HEK293T (cell line): ENCODE data around the gene ZBTB45.

Experiments used
- CTCF ChIA-PET: fragments of 350-600 bp; formaldehyde crosslinking; extraction: SDS; loops from one replicate; lab custom pipeline; 2021; ENCODE audit warnings: antibody characterized with exemption, inconsistent platforms; lab: Yijun Ruan, JAX
- POLR2A ChIA-PET: fragments of 350-600 bp; formaldehyde crosslinking; extraction: SDS; loops from one replicate; lab custom pipeline; 2020; ENCODE audit warnings: antibody characterized with exemption, inconsistent platforms; lab: Yijun Ruan, JAX
- DNase-seq: peaks from one replicate; pipeline ENCODE4 v3.0.0; 2012; ENCODE audit warnings: mixed read lengths; ENCODE audit errors: extremely low spot score
- ARNT ChIP-seq: fragments of 450-650 bp; IDR thresholded peaks from 2 replicates; pipeline ENCODE4 v1.6.1; 2017; ENCODE audit warnings: mild to moderate bottlenecking
- BHLHE40 ChIP-seq: fragments of 450-650 bp; IDR thresholded peaks from 2 replicates; pipeline ENCODE4 v1.6.1; 2016; ENCODE audit warnings: mild to moderate bottlenecking, moderate library complexity, borderline replicate concordance
- CTBP1 ChIP-seq: fragments of 450-650 bp; IDR thresholded peaks from 2 replicates; pipeline ENCODE4 v1.6.1; 2016; ENCODE audit warnings: borderline replicate concordance
- ELF4 ChIP-seq: fragments of 450-650 bp; IDR thresholded peaks from 2 replicates; pipeline ENCODE4 v1.6.1; 2017; ENCODE audit warnings: antibody characterized with exemption
- FOXA1 ChIP-seq: fragments of 450-650 bp; IDR thresholded peaks from 2 replicates; pipeline ENCODE4 v1.6.1; 2016; ENCODE audit warnings: mild to moderate bottlenecking
- FOXK2 ChIP-seq: fragments of 450-650 bp; IDR thresholded peaks from 2 replicates; pipeline ENCODE4 v1.6.1; 2016; ENCODE audit warnings: mild to moderate bottlenecking
- FOXM1 ChIP-seq: fragments of 450-650 bp; IDR thresholded peaks from 2 replicates; pipeline ENCODE4 v1.6.1; 2017; ENCODE audit warnings: mild to moderate bottlenecking, borderline replicate concordance
- HDGF ChIP-seq: fragments of 450-650 bp; IDR thresholded peaks from 2 replicates; pipeline ENCODE4 v1.6.1; 2017; ENCODE audit warnings: antibody characterized with exemption, borderline replicate concordance
- L3MBTL2 ChIP-seq: fragments of 450-650 bp; conservative IDR thresholded peaks from 2 replicates; pipeline ENCODE4 v1.6.1; 2016; ENCODE audit warnings: mild to moderate bottlenecking
- LEF1 ChIP-seq: fragments of 450-650 bp; IDR thresholded peaks from 2 replicates; pipeline ENCODE4 v1.6.1; 2017; ENCODE audit warnings: mild to moderate bottlenecking, borderline replicate concordance
- NFRKB ChIP-seq: fragments of 450-650 bp; IDR thresholded peaks from 2 replicates; pipeline ENCODE4 v1.6.1; 2016; ENCODE audit warnings: mild to moderate bottlenecking, moderate library complexity
- SP1 ChIP-seq: fragments of 450-650 bp; IDR thresholded peaks from 2 replicates; pipeline ENCODE4 v1.6.1; 2017
- SUZ12 ChIP-seq: fragments of 450-650 bp; IDR thresholded peaks from 2 replicates; pipeline ENCODE4 v1.6.1; 2016; ENCODE audit warnings: mild to moderate bottlenecking
- TARDBP ChIP-seq: fragments of 450-650 bp; IDR thresholded peaks from 2 replicates; pipeline ENCODE4 v1.6.1; 2016
- ZNF384 ChIP-seq: fragments of 450-650 bp; IDR thresholded peaks from 2 replicates; pipeline ENCODE4 v1.6.1; 2016
- TF ChIP-seq, protein P1 (sequence below): fragments of 450-650 bp; IDR thresholded peaks from 2 replicates; pipeline ENCODE4 v1.6.1; 2016

Gene ZBTB45

DNA sequence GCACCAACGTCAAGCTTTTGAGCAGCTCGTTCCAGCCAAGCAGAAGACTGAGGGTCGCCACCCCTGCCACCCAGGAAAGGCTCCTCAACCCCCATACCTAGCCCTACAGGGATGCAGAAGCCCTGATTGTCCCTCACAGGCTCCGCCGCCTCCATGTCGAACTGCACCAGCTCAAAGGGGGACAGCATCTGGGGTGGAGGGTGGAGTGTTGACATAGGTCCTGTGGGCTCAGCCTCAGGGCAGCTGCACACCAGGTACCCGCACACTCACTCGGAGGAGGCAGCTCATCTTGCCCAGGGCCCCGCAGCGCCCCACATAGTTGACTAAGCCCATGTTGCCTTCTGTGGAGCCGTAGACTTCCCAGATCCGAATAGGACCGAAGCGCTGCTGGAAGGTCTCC is 19.4 kb downstream of the ZBTB45 start:
- POLR2A ChIA-PET: interaction anchor here (0.6 to 1.8 kb wide), 3 partner anchors 18 to 25 kb away, joined by 3 to 10 read pairs (median 5); partner anchors contain the start of genes ZBTB45 and ZNF446
- no peak for DNase-seq
- CTCF ChIA-PET: no interaction called here
- TF ChIP-seq BHLHE40 (no peak), LEF1 (no peak), ARNT (no peak), FOXK2 (no peak), FOXM1 (no peak), ZNF384 (no peak), SP1 (no peak), SUZ12 (no peak), CTBP1 (no peak), NFRKB (no peak), ELF4 (no peak), HDGF (no peak), FOXA1 (no peak), L3MBTL2 (no peak), TARDBP (no peak)
- TF ChIP-seq, protein P1, sequence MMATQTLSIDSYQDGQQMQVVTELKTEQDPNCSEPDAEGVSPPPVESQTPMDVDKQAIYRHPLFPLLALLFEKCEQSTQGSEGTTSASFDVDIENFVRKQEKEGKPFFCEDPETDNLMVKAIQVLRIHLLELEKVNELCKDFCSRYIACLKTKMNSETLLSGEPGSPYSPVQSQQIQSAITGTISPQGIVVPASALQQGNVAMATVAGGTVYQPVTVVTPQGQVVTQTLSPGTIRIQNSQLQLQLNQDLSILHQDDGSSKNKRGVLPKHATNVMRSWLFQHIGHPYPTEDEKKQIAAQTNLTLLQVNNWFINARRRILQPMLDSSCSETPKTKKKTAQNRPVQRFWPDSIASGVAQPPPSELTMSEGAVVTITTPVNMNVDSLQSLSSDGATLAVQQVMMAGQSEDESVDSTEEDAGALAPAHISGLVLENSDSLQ: no peak

DNA sequence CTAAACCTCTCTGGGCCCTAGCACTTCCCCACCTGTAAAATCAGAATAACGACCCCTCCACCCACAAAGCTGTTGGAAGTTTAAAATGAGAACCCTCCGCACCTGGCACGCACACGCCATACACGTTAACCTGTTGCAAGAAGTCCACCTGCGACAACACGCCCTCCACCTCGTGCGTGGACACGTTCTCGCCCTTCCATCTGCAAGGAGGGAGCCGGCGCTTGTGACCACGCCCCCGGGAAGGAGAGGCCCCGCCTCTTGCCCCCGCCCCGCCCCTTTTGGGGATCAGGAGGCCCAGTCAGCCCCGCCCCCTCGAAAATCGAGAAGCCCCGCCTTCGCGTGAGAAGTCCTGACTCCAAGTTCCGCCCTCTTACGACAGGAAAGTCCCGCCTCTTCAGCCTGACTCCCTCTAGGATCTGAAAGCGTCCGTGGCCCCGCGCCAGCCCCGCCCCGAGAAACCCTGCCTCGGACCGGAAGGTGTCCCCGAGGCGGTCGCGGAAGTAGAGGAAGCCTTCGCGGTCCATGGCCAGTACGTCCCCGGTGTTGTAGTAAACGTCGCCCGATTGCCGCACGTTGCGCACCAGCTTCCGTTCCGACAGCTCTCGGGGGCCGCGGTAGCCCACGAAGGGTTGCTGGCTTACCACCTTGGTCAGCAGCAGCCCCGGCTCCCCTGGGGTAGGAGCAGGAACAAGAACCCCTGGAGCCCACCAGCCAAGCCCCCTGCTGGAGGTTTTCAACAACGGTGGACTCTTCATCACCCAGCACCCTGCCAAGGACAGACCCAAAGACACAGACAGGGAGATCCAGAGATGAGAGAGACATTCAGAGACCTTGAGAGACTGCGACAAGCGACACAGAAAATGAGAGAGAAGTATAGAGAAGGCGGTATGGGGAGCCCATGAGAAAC is 20.3 kb downstream of the ZBTB45 start:
- peak; percentile 97 for DNase-seq
- POLR2A ChIA-PET: interaction anchor here (0.6 to 1.8 kb wide), 4 partner anchors 20 to 48 kb away, joined by 3 to 10 read pairs (median 6); partner anchors contain the start of genes ZBTB45, ZNF324B and ZNF446
- CTCF ChIA-PET: no interaction called here
- TF ChIP-seq FOXM1 (no peak), ELF4 (no peak; the same call in 1 of the 2 replicates), NFRKB (no peak), LEF1 (no peak), FOXK2 (no peak), ZNF384 (no peak), SP1 (no peak), L3MBTL2 (peak; percentile 68), HDGF (0 out of 2 replicates have a peak, but pooled peaks have one; percentile 68), BHLHE40 (no peak), CTBP1 (peak; percentile 85), FOXA1 (no peak), SUZ12 (no peak), TARDBP (no peak), ARNT (no peak)
- TF ChIP-seq, protein P1: peak; percentile 55

DNA sequence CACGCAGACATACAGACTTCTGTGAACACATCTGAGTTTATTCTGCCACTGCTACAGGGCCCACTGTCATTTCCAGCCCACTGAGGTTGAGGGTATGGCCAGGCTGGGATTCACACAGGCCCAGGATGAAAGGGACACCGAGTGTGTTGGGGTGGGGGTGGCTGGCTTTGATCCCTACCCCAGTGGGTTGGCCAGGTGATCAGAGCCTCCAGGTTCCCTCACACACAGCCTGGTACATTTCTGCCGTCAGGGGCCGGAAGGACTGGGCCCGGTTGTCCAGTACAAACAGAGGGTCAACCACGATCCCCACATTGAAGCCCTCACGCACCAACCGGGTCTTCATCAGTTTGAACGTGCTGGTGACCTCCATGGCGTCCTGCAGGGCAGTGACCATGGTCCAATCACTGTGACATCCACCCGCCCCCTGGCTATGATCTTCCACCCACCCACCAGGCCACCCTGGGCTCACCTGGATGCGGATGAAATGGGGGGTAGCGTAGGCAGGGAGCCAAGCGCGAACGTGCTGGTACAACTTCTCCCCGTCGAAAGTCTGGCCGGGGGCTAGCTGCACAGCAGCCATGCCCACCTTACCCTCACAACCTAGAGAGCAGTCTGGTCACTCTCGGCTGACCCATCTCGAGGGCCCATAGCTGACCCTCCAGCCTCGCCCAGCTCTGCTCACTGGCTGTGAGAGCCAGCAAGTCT is 21.1 kb downstream of the ZBTB45 start:
- POLR2A ChIA-PET: interaction anchor here (1.8 kb wide), 1 partner anchor 23 kb away, joined by 5 read pairs; the partner anchor contains the start of gene ZNF446
- no peak for DNase-seq
- CTCF ChIA-PET: no interaction called here
- TF ChIP-seq NFRKB: no peak
- TF ChIP-seq SP1: no peak
- TF ChIP-seq ZNF384: no peak
- TF ChIP-seq ELF4: no peak
- no peak for TF ChIP-seq FOXA1
- TF ChIP-seq L3MBTL2: no peak
- no peak for TF ChIP-seq LEF1
- TF ChIP-seq, protein P1: no peak
- no peak for TF ChIP-seq BHLHE40
- TF ChIP-seq TARDBP: no peak
- TF ChIP-seq HDGF: no peak
- TF ChIP-seq SUZ12: no peak
- no peak for TF ChIP-seq FOXK2
- no peak for TF ChIP-seq FOXM1

DNA sequence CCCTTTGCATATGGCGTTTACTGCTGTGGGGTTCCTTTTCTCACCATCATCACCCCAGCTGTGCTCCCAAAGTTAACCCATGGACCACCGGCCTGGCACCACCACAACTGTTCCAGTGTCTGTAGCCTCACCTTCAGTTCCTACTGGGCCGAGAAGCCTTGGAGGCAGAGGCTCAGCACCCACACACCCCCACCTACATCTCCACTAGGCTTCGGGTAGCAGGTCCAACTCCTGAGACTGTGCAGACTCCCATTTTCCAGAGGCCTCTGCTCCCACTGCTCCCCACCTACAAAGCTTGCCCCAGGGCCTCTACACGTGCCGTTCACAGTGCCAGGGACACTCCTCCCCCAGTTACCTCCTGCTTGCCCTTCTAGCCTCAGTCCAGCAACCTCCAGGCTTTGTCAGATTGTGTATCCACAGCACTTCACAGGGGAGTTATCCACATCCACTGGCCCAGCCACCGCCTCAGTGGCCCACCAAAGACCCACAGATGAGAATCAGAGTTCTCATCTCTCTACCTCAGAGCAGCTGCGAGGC is 21.9 kb downstream of the ZBTB45 start:
- POLR2A ChIA-PET: no interaction called here
- no peak for DNase-seq
- TF ChIP-seq FOXA1: no peak
- TF ChIP-seq ELF4: no peak
- TF ChIP-seq HDGF: no peak
- CTCF ChIA-PET: no interaction called here

DNA sequence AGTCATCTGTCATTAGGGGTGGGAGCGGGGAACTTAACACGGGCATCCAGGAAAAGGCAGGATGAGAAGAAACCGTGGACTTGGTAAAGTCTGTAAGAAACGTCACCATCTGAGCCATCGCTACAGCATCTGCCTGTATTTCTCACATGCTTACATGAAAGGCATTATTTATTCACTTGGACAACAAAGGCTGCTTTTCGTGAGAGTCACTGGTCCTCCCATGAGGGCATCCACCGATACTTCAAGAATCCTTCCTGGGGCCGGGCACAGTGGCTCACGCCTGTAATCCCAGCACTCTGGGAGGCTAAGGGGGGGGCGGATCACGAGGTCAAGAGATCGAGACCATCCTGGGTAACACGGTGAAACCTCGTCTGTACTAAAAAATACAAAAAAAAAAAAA is 27.3 kb downstream of the ZBTB45 start:
- DNase-seq: no peak
- POLR2A ChIA-PET: no interaction called here
- CTCF ChIA-PET: no interaction called here
- TF ChIP-seq NFRKB (no peak), ZNF384 (no peak)
